ENCODE results near the gene METTL6.

Gene METTL6

DNA sequence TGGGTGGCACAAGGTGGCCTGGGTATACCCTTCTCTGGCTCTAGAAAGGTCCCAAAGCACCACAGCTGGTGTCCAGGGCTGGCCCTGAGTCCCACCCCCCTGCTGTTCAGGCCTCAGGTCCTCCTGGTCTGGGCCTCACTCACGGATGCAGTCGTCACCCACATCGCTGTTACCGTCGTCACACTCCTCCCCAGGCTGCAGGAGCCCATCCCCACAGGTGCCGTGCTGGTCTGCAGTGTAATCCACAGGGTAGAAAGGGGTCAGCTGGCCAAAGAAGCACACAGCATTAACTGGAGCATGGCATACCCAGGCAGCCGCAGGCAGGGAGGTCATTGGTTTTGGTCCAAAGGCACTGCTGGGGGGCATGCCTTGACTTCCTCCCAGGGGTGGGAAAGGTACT, 28.4 kb upstream of the METTL6 start:
- no peaks in the 10 kb centered on the region for H3K36me3 ChIP-seq (ENCODE audit: insufficient read depth, low read length)
- no peaks in the 10 kb centered on the region; the same call in 1 of the 2 replicates for H3K27me3 ChIP-seq (ENCODE audit: insufficient read depth, low read length)
- no peaks in the 10 kb centered on the region for H3K9me3 ChIP-seq (ENCODE audit: low read length)
- no peak overlapping the region for H3K27ac ChIP-seq (ENCODE audit: low read depth, low read length, poor library complexity, severe bottlenecking)
- no peak overlapping the region for H3K4me2 ChIP-seq (ENCODE audit: low read length)
- TF ChIP-seq, protein P1, sequence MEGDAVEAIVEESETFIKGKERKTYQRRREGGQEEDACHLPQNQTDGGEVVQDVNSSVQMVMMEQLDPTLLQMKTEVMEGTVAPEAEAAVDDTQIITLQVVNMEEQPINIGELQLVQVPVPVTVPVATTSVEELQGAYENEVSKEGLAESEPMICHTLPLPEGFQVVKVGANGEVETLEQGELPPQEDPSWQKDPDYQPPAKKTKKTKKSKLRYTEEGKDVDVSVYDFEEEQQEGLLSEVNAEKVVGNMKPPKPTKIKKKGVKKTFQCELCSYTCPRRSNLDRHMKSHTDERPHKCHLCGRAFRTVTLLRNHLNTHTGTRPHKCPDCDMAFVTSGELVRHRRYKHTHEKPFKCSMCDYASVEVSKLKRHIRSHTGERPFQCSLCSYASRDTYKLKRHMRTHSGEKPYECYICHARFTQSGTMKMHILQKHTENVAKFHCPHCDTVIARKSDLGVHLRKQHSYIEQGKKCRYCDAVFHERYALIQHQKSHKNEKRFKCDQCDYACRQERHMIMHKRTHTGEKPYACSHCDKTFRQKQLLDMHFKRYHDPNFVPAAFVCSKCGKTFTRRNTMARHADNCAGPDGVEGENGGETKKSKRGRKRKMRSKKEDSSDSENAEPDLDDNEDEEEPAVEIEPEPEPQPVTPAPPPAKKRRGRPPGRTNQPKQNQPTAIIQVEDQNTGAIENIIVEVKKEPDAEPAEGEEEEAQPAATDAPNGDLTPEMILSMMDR (IDR thresholded peaks at IDR 0.05; ENCODE audit: low read length): no peak
- TF ChIP-seq EZH2 (IDR thresholded peaks at IDR 0.05; ENCODE audit: borderline replicate concordance, low read length): no peak
- H3K9me2 ChIP-seq (ENCODE audit: low read depth, low read length): no peaks in the 10 kb centered on the region
- no peak overlapping the region for H3K4me3 ChIP-seq (ENCODE audit: low read depth, low read length, poor library complexity, severe bottlenecking)
- no peak overlapping the region for H2AFZ ChIP-seq (ENCODE audit: low read length)
- no peaks in the 10 kb centered on the region for H3F3A ChIP-seq (ENCODE audit: insufficient read depth, low read length)
- H3K9ac ChIP-seq (ENCODE audit: low read length): no peak overlapping the region
- H3K79me2 ChIP-seq (ENCODE audit: insufficient read depth, low read length): no peaks in the 10 kb centered on the region
- no peaks in the 10 kb centered on the region for H4K20me1 ChIP-seq (ENCODE audit: insufficient read depth, low read length)
- H3K4me1 ChIP-seq (ENCODE audit: insufficient read depth, low read length, severe bottlenecking): no peaks in the 10 kb centered on the region

DNA sequence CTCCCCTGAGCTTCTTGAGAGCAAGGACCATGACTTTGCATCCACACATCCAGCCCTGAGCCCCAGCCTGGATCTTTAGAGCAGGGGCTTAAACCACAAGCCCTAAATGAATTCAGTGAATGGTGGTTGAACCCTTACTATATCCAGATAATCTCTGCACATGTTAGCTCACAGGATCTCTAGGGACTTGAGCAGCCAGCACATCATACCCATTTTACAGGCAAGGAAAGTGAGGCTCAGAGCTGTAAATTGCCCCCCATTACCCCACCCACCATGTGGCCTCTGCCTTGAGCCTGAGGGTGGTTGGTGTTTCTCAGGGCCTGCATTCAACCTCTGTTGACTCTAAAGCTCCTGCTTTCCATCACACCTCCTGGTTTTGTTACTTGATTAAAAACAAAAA, 27.6 kb upstream of the METTL6 start:
- no peaks in the 10 kb centered on the region for H3K79me2 ChIP-seq (ENCODE audit: insufficient read depth, low read length)
- no peaks in the 10 kb centered on the region for H3K4me1 ChIP-seq (ENCODE audit: insufficient read depth, low read length, severe bottlenecking)
- no peak overlapping the region for H3K9ac ChIP-seq (ENCODE audit: low read length)
- TF ChIP-seq EZH2 (IDR thresholded peaks at IDR 0.05; ENCODE audit: borderline replicate concordance, low read length): no peak
- TF ChIP-seq, protein P1 (IDR thresholded peaks at IDR 0.05; ENCODE audit: low read length): no peak
- no peaks in the 10 kb centered on the region for H3F3A ChIP-seq (ENCODE audit: insufficient read depth, low read length)
- H3K9me3 ChIP-seq (ENCODE audit: low read length): no peaks in the 10 kb centered on the region
- H3K9me2 ChIP-seq (ENCODE audit: low read depth, low read length): no peaks in the 10 kb centered on the region
- H3K27me3 ChIP-seq (ENCODE audit: insufficient read depth, low read length): no peaks in the 10 kb centered on the region; the same call in 1 of the 2 replicates
- no peak overlapping the region for H3K4me2 ChIP-seq (ENCODE audit: low read length)
- H2AFZ ChIP-seq (ENCODE audit: low read length): no peak overlapping the region
- no peaks in the 10 kb centered on the region for H3K36me3 ChIP-seq (ENCODE audit: insufficient read depth, low read length)
- H3K27ac ChIP-seq (ENCODE audit: low read depth, low read length, poor library complexity, severe bottlenecking): no peak overlapping the region
- no peaks in the 10 kb centered on the region for H4K20me1 ChIP-seq (ENCODE audit: insufficient read depth, low read length)
- H3K4me3 ChIP-seq (ENCODE audit: low read depth, low read length, poor library complexity, severe bottlenecking): no peak overlapping the region

DNA sequence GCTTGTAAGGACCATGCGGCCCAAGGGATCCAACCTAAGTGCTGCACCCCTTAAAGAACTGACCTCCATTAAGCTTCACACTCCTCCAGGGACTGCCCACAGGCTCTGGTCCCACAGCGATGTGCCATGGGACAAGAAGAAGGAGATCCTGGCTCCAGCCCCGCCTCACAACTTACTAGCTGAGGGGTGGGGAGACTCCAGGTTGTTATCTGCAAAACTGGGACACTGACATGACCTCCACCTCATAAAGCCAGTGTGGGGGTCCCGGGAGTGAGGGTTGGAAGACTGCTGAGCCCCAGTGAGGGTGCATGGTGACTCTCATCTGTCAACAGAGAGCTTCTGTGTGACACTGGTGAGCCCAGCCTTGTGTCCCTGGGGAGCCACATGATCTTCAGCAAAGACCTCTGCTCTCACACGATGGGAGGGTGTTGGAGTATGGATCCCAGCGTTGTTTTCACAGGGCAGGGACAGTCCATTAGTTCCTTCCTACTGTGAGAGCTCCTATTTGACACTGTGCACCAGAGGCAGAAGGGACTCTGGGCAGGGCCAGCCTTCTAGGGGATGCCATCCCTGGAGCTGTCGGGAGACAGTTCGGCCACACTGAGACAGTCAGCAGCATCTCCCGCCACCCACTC, 26.8 kb upstream of the METTL6 start:
- no peak for TF ChIP-seq EZH2 (IDR thresholded peaks at IDR 0.05; ENCODE audit: borderline replicate concordance, low read length)
- TF ChIP-seq, protein P1 (IDR thresholded peaks at IDR 0.05; ENCODE audit: low read length): no peak
- H3K4me1 ChIP-seq (ENCODE audit: insufficient read depth, low read length, severe bottlenecking): no peaks in the 10 kb centered on the region
- H3K4me3 ChIP-seq (ENCODE audit: low read depth, low read length, poor library complexity, severe bottlenecking): no peak overlapping the region
- no peaks in the 10 kb centered on the region for H4K20me1 ChIP-seq (ENCODE audit: insufficient read depth, low read length)
- no peak overlapping the region for H3K9ac ChIP-seq (ENCODE audit: low read length)
- H3K9me2 ChIP-seq (ENCODE audit: low read depth, low read length): no peaks in the 10 kb centered on the region
- H3K27me3 ChIP-seq (ENCODE audit: insufficient read depth, low read length): no peaks in the 10 kb centered on the region; the same call in 1 of the 2 replicates
- H3K27ac ChIP-seq (ENCODE audit: low read depth, low read length, poor library complexity, severe bottlenecking): no peak overlapping the region
- H3K36me3 ChIP-seq (ENCODE audit: insufficient read depth, low read length): no peaks in the 10 kb centered on the region
- no peaks in the 10 kb centered on the region for H3K79me2 ChIP-seq (ENCODE audit: insufficient read depth, low read length)
- H3K4me2 ChIP-seq (ENCODE audit: low read length): no peak overlapping the region
- no peak overlapping the region for H2AFZ ChIP-seq (ENCODE audit: low read length)
- H3F3A ChIP-seq (ENCODE audit: insufficient read depth, low read length): no peaks in the 10 kb centered on the region
- H3K9me3 ChIP-seq (ENCODE audit: low read length): no peaks in the 10 kb centered on the region

All from OCI-LY1 (cell line).